ENCODE results near the gene ARPC3.
"Not testable (repeated sequence)": the region's sequence is repeated elsewhere in the genome, so short reads cannot be mapped to it uniquely, and the experiment has no call there.

The ARPC3 gene

GRCh38 chr12:110449799-110450497, at the start of gene ARPC3:
Gene ARPC3 (minus strand): TSS chr12:110450337. CDS start chr12:110450260, 77 bp downstream.
- peak; percentile 93 for DNase-seq

- DNase-seq, result no peak
These were observed 49.0 kb upstream of the ARPC3 start for GRCh38 chr12:110498984-110499706.

- no peak for DNase-seq
These were observed 25.3 kb upstream of the ARPC3 start for GRCh38 chr12:110475426-110475825.

- peak; percentile 98 for DNase-seq
These were observed 18.3 kb upstream of the ARPC3 start, which contains the start of the genes FAM216A and GPN3 for GRCh38 chr12:110468214-110469048. Gene FAM216A (plus strand): TSS chr12:110468845. CDS start chr12:110468876, 31 bp downstream. Gene GPN3 (minus strand): TSS chr12:110468257. CDS start chr12:110468203, 54 bp downstream.

- DNase-seq, result no peak
These were observed 17.7 kb upstream of the ARPC3 start for GRCh38 chr12:110467847-110468213.

GRCh38 chr12:110466791-110467190, 16.7 kb upstream of the ARPC3 start:
- no peak for DNase-seq

GRCh38 chr12:110465765-110466164, 15.6 kb upstream of the ARPC3 start:
- not testable (repeated sequence) for DNase-seq

- no peak for DNase-seq
These were observed 14.9 kb upstream of the ARPC3 start for GRCh38 chr12:110465024-110465423.

GRCh38 chr12:110461189-110461588, 11.1 kb upstream of the ARPC3 start:
- DNase-seq, result not testable (repeated sequence)

GRCh38 chr12:110458756-110459155, 8.6 kb upstream of the ARPC3 start:
- no peak for DNase-seq

GRCh38 chr12:110453569-110454296, 3.6 kb upstream of the ARPC3 start:
- no peak for DNase-seq

GRCh38 chr12:110451263-110451662, 1.1 kb upstream of the ARPC3 start:
- no peak for DNase-seq

GRCh38 chr12:110444455-110444854, 5.7 kb downstream of the ARPC3 start:
- no peak for DNase-seq

GRCh38 chr12:110436231-110436630, 13.9 kb downstream of the ARPC3 start:
- DNase-seq, result no peak

GRCh38 chr12:110431957-110432587, 18.1 kb downstream of the ARPC3 start:
- DNase-seq, result no peak

- not testable (repeated sequence) for DNase-seq
These were observed 20.5 kb downstream of the ARPC3 start for GRCh38 chr12:110429676-110430075.

GRCh38 chr12:110426406-110426805, 23.7 kb downstream of the ARPC3 start:
- no peak for DNase-seq

- no peak for DNase-seq
These were observed 25.9 kb downstream of the ARPC3 start for GRCh38 chr12:110424237-110424636.

GRCh38 chr12:110421701-110422100, 28.4 kb downstream of the ARPC3 start:
- no peak for DNase-seq

GRCh38 chr12:110421159-110421661, 28.9 kb downstream of the ARPC3 start:
- no peak for DNase-seq

GRCh38 chr12:110420644-110421043, 29.5 kb downstream of the ARPC3 start:
- DNase-seq, result not testable (repeated sequence)

GRCh38 chr12:110417113-110417512, 33.0 kb downstream of the ARPC3 start:
- not testable (repeated sequence) for DNase-seq
